CD4-positive, alpha-beta T cell treated with Interleukin-17A for 4 hours (primary cell): Measurements from ENCODE around the gene C19orf33.
A peak's percentile ranks its signal among the peaks of the same experiment; 100 is the strongest.
"Not testable (repeated sequence)": the region's sequence is repeated elsewhere in the genome, so short reads cannot be mapped to it uniquely, and the experiment has no call there.

Experiments
- DNase-seq: peaks from one replicate; pipeline ENCODE4 v3.0.0-alpha.2; 2020; ENCODE audit warnings: mixed read lengths

C19orf33 gene

DNA sequence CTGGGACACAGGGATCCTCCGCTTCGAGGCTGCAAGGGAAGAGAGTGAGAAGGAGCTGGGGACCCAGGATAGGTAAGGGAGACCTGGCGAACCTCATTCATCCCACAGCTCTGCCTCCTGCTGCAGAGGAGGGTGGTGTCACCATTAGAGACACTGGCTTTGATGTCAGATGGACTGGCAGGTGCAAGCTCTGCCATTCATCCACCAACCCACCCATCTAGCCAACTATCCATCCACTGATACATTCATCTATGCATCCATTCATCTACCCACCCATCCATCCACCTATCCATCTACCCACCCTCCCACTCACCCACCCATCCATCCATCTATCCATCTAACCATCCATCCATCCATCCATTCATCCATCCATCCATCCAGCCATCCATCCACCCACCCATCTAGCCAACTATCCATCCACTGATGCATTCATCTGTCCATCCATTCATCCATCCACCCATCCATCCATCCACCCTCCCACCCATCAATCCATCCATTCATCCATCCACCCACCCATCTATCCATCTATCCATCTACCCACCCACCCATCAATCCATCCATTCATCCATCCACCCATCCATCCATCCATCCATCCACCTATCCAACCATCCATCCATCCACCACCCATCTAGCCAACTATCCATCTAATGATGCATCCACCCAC, 5.7 kb downstream of the C19orf33 start:
- DNase-seq = no peak

DNA sequence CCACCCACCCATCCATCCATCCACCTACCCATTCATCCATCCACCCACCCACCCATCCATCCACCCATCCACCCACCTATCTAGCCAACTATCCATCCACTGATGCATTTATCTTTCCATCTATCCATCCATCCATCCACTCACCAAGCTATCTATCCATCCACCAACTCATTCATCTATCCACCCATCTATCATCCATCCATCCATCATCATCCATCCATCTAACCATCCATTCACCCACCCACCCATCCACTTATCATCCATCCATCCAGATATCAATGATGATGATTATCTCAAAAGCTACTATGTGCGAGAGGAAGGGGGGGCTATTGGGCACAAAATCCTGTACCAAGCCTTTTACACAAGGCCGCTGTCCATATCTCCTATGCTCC, 6.2 kb downstream of the C19orf33 start:
- no peak for DNase-seq

DNA sequence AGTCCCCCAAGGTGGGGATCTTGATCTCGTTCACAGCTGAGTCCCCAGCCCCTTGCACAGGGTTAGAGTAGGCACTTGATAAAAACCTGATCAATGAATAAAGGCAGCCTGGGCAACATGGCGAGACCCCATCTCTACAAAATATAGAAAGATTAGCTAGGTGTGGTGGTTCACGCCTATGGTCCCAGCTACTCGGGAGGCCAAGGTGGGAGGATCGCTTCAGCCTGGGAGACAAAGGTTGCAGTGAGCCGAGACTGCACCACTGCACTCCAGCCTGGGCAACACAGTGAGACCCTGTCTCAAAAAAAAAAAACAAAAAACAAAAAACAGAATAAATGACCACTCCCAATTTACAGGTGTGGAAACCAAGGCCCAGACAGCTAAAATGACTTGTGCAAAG, 6.9 kb downstream of the C19orf33 start:
- DNase-seq = no peak

DNA sequence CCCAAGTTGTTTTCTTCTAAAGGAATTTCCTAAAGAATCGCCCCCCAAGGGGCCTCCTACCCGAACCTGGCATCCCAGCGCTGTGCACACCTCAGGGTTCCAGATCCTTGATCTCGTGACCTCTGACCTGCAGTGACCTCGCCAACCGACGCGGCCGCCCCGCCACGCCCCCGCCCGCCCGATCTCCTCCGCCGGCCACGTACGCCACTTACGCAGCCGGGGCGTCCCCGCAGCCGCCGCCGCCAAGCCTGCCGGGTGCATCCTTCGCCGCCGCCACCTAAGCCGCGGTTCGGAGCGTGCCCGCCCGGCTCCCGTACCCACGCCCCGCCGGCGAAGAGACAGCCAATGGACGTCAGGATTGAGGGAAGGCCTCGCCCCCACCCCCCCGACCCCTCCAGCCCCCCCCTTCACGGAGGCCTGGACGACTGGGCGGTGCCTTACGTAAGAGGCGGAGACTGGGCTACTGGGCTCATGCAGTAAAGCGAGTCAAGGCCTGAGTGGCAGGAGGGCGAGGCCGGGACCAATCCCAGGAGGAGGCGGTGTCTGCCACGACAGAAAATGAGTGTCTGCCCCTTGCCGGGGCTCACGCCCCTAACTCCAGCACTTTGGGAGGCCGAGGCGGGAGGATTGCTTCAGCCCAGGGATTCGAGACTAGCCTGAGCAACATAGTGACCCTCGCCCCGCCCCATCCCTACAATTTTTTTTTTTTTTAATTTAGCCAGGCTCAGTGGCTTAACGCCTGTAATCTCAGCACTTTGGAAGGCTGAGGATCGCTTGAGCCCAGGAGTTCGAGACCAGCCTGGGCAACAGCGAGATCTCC, 11.8 kb downstream of the C19orf33 start, which contains the start of gene YIF1B:
Gene YIF1B, minus strand, starts transcription at position 291 of the 820 bp plus-strand sequence. Its CDS starts 30 bp downstream, at position 261.
- peak; percentile 98 for DNase-seq

DNA sequence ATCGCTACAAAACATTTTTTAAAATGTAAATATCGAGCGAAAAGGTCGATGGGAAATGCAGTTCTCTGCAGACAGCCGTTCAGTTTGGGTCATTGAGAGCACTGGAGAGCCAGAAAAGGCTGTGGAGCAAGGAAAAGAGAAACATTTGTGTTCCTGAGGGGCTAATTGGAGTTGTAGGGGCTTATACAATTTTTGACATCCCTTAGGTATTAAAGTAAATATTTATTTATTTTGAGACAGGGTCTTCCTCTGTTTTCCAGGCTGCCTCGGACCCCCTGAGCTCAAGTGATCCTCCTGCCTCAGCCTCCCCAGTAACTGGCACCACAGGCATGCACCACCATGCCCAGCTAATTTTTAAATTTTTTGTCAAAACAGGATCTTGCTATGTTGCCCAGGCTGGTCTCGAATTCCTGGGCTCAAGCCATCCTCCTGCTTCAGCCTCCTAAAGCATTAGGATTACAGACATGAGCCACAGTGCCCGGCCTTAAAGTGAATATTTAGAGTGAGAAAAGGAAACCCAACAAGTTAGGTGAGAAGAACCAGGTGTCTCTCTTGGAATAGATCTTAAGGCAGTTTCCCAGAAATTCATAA, 12.5 kb downstream of the C19orf33 start:
- DNase-seq = no peak

DNA sequence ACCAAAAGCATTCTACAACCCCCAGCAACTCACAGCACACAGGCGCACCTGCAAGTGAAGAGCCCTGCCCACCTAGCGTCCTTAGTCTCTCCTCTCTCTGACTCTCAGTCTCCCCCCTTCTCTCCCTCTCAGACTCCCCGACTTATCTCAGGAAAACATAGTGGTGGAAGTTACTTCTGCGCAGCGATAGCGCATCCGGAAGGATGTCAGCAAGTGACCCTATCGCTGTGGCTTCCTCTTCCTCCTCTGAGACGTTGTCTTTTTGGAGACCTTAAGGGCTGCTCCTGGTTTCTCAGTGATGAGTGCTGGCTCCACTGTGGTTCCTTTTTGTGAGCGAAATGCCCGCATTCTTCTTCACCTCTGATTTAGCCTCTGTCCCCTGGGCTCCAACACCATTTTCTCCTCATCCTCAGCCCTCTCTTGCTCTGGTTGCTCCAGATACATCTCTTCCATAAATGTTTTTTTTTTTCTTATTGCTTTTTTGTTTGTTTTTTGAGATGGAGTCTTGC, 13.1 kb downstream of the C19orf33 start:
- peak; percentile 57 for DNase-seq

DNA sequence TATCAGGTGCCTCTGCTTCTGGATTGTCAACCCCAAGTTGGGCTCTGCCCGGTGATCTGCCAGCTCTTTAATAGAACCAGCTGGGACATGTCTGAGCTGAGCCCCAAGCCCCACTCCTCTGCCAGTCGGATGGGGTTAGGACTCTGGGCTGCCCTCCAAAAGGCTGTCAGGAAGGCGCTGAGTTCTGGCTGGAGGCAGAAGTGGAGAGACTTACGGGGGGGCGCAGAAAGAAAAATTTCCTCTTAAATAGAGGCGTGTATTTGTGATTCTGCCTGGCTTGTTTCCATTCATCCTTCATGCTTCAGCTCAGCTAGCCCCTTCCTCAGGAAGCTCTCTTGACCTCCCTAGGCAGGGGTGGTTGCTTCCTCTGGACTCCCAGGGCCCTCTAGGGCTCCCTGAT, 14.6 kb downstream of the C19orf33 start:
- DNase-seq = no peak

DNA sequence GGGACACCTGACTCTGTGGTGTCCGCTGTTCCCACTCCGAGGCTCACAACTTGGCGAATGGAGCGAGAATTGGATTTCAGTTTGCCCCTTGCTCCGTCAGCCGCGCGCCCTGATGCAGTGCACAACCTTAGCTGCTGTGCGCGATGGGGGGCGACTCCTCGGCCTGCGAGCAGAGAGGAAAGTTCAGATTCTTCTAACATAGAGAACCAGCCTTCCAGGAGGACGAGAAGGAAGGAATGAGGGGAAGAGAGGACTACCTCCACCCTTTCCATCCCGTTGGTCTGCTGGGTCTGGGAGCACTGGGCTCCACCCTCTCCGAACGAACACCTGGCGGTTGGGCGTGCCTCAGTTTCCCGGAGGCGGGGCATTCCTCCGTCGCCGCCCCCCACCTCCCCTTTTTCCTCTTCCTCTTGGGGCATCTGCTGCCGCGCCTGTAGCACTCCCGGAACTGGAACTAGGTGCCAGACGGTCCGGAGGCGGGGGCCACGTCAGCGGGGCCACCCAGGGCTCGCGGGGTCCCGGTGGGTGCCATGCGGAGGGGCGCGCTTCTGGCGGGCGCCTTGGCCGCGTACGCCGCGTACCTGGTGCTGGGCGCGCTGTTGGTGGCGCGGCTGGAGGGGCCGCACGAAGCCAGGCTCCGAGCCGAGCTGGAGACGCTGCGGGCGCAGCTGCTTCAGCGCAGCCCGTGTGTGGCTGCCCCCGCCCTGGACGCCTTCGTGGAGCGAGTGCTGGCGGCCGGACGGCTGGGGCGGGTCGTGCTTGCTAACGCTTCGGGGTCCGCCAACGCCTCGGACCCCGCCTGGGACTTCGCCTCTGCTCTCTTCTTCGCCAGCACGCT, 15.6 kb downstream of the C19orf33 start, which contains the start of gene KCNK6:
Gene KCNK6, plus strand, starts transcription at position 425 of the 838 bp plus-strand sequence. Its CDS starts 106 bp downstream, at position 531.
- DNase-seq = peak; percentile 68

DNA sequence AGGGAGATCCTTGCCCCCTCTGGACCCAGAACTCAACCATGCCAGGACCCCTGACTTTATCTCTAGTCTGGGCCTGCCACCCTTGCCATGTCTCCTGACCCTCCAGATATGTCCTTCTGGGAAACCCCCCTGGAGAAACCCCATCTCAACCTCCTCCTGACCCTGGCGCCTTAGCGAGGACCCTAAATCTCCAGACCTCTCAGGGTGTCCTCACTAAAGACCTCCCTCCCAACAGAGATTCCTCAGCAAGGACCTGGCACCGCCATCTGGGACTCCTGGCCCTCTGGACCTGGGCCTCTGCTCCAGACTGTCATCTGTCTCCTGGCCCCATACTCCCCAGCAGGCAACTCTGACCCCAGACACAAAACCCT, 16.9 kb downstream of the C19orf33 start:
- no peak for DNase-seq

DNA sequence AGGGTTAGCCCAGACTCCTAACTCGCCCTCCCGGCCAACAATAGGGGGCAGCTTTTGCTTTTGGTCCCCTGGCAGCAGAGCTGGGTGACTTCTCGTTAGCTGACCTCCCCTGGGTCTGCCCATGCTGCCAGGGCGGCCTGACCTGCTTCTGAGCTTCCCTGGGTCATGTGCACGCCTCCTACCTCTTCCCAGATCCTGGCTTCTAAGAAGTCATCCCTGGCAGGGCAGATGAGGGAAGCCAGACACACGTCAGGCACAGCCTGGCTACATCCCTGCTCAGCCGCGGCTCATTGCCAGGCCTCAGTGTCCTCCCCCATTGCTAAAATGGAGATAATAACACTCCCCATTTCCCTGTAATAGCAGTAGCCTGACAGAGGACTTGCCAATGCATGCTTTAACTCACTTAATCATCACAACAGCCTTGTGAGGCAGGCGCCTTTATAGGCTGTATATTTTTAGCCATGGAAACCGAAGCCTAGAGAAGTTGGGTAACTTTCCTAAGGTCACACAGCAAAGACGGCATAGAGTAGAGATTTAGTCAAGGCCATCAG, 17.7 kb downstream of the C19orf33 start:
- no peak for DNase-seq

DNA sequence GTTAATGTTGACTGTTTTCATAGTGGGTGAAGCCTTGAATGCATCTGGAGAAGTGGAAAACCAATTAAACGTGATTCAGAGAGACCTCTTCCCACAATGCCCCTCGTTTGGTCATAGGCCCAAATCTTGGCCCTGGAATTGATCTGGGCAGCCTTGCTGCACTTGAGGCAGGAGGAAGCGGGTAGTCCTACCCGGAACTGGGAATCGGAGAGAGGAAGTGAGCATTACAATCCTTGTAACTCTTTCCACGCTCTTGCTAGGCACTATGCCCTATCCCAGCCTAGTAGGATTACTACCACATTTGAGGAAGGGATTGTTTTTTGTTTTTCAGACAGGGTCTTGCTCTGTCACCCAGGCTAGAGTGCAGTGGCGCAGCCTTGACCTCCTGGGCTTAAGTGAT, 19.2 kb downstream of the C19orf33 start:
- DNase-seq = no peak

DNA sequence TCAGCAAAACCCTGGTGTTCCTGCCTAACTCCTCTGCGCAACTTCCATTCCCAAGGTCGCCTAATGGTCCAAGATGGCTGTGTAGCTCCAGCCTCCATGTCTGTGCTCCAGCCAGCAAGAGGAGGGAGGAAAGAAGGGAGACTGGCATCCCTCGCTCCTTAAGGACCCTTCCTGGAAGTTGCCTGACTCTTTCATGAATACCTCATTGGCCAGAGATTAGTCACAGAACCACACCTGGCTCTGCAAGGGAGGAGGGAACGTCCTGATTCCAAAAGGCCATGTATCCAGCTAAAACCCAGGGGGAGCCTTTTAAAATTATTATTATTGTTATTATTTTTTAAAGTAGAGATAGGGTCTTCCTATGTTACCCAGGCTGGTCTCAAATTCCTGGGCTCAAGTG, 20.4 kb downstream of the C19orf33 start:
- DNase-seq = no peak

DNA sequence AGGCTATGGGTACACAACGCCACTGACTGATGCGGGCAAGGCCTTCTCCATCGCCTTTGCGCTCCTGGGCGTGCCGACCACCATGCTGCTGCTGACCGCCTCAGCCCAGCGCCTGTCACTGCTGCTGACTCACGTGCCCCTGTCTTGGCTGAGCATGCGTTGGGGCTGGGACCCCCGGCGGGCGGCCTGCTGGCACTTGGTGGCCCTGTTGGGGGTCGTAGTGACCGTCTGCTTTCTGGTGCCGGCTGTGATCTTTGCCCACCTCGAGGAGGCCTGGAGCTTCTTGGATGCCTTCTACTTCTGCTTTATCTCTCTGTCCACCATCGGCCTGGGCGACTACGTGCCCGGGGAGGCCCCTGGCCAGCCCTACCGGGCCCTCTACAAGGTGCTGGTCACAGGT, 22.5 kb downstream of the C19orf33 start:
- no peak for DNase-seq

DNA sequence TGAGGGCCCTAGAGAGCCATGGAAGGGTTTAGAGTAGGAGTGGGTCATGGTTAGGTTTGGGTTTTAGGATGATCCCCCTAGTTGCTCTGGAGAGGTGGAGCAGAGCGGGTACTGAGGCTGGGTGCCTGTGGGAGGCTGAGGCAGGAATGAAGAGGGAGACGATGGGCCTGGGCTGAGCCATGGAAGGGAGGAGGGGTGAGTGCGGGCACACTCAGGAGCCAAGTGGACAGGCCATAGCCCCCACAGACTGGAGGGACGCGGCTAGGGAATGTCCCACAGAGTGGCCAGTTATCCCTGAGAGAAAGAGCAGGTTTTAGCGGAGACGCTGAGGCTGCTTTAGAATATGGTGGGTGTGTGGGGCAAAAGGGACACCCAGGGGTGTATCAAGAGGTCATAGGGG, 25.6 kb downstream of the C19orf33 start:
- no peak for DNase-seq

DNA sequence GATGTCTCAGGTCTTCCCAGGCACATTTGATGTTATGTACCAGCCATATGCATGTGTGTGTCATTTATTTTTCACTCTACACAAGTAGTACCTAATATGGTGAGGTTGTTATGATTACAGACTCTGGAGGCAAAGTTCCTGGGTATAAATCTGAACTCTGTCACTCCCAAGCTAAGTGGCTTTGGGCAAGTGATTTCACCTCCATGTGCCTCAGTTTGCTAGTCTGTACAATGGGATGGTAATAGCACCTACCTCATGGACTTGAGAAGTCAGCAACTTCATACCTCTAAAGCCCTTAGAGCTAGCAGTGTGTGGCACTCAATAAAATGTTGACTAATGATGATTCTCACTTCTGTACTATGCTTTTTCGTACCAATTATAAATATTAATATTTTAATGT, 27.7 kb downstream of the C19orf33 start:
- DNase-seq = no peak

DNA sequence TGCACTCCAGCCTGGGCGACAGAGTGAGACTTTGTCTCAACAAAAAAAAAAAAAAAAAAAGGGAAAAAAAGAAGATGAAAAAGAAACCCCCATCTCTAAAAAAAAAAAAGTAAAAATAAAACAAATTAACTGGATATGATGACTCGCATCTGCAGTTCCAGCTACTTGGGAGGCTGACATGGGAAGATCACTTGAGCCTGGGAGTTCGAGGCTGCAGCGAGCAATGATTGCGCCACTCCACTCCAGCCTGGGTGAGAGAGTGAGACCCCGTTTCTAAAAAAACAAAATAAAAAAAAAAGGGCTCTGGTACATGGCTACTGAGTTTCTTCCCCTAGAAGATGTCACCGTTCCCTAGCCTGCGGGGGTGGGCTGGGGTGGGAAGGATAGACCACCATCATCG, 29.2 kb downstream of the C19orf33 start:
- no peak for DNase-seq

DNA sequence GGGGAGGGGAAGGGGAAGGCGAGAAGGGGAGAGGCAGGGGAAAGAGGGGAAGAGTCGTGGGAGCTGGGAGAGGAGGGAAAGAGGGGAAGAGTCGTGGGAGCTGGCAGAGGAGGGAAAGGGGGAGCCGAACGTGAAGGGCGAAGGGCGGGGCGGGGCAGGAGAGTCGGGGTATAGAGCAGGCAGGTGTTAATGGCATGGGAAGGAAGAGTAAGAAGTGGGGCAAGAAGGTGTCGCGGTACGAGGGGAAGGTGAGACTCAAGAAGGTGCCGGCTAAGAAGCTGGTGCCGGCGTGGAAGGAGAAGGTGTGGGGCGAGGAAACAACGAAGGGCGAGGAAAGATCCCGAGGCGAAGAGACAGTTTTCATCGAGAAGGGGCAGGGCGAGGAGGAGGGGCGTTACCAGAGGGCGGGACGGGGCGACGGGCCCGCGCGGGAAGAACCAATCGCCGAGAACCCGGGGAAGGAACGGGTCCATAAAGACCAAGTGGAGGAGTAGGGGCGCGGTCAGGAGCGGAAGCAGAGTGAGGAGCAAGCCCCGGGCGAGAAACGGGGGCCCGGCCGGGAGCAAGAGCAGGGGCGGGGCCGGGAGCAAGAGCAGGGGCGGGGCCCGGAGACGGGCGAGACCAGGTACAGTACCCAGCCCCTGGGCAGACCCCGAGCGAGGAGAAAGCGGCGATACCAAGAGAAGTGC, 32.0 kb downstream of the C19orf33 start:
- DNase-seq = peak; percentile 96

DNA sequence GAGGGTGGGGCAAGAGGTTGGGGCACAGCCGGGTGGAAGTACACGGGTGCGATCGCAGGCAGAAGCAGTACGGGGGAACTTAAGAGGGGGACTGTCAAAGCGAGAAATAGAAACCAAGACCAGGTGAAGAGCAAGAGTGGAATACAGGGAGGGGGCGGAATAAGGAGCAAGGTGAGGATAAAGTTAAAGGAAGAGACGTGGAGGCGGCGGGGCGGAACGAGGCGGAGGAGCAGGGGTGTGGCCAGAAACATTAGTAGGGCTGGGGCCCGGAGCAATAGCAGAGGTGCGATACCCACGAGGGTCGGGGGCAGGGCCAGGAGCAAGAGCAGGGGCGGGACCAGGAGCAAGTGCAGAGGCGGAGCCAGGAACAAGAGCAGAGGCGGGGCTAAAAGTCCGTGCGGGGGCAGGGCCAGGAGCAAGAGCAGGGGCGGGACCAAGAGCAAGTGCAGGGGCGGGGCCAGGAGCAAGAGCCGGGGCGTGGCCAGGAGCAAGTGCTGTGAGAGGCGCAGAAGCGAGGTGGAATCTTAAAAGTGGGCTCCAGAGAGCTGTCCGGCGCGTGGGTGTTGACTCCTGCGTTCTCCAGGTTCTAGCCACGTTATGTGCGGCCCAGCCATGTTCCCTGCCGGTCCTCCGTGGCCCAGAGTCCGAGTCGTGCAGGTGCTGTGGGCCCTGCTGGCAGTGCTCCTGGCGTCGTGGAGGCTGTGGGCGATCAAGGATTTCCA, 32.7 kb downstream of the C19orf33 start:
- DNase-seq = peak; percentile 98

DNA sequence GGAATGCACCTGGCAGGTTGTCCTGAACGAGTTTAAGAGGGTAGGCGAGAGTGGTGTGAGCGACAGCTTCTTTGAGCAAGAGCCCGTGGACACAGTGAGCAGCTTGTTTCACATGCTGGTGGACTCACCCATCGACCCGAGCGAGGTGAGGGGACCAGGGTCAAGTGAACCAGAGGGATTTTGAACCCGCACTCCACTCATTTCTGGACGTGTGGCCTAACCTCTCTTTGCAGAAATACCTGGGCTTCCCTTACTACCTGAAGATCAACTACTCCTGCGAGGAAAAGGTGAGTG, 33.3 kb downstream of the C19orf33 start:
- DNase-seq = peak; percentile 19

DNA sequence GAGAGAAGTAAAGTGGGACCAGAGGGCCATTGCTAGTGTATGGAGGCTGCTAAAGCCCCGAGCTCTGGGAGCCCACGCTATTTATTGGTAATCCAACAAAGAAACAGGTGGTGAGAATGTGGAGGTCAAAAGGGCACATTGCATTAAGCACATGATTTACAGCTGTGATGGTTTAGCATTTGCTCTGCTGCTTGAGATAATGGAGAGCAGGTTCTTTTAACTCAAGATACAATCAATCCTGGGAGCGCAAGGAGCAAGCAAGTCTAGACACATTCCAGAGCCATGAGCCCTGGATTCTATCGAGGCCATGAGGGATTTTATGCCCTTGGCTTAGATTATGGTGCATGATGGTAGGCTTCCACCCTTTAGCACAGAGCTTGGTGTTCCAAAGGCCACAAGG, 35.0 kb downstream of the C19orf33 start:
- not testable (repeated sequence) for DNase-seq

DNA sequence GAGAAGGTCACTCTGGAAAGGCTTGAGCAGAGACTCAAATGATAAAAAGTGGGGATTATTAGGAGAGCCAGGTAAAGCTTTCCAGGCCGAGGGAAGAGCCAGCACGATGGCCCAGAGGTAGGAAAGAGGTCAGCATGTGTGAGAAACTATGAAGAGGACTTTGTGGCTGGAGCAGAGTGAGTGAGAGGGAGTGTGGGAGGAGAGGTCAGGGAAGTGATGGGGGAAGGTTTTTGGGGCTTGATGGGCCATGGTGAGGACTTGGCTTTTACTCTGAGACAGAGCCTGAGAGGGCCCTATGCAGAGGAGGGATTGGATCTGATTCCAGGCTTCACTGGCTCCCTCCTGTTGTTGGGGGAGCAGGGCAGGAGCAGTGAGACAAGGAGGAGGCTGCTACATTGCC, 36.9 kb downstream of the C19orf33 start:
- DNase-seq = no peak
